HCEC 1CT (cell line): ENCODE data around the gene IZUMO1.
"Not testable (repeated sequence)": the region's sequence is repeated elsewhere in the genome, so short reads cannot be mapped to it uniquely, and the experiment has no call there.

Experiments used
- DNase-seq: peaks from one replicate; pipeline ENCODE4 v3.0.0-alpha.2; 2017

IZUMO1 gene

DNA sequence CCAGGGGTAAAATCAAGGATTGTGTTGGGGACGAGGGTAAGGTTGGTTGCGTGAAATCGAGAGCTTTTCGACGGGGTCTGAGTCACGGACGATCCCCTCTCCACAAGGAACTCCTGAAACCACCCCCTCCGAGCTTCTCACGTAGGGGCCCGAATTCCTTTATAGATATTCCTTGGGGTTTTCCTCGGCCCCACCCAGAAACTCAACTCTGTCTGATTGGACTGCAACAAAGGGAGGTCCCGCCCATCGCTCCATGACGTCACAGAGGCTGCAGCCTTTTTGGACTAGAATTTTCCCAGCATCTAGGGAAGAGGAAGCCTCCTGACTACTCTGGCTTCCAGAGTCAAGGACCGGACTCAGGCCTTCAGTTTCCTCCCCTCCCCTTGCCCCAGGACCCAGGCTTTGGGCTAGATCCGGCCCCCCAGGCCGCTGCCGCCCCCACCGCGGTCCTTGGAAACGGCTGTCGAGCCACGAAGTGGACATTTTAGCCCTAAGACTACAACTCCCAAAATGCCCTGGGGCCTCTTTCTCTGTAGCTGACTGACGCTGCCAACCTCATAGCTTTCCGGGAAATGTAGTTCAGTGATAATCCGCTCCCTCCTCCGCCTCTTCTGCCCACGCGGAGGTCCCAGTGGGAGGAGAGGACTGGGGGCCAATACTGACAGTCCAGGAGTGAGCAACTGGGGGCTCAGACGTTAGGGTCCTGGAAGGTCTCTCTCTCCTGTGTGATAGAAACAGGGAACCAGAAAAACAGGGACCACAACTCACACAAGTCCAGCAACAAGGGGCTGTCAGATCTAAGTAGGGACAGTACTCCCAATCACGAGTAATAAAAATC lies at the start of gene IZUMO1:
Gene IZUMO1 (minus strand): TSS at position 172 of the 838 bp plus-strand sequence. CDS start 1,050 bp downstream, outside the sequence.
- DNase-seq, result peak; percentile 73

DNA sequence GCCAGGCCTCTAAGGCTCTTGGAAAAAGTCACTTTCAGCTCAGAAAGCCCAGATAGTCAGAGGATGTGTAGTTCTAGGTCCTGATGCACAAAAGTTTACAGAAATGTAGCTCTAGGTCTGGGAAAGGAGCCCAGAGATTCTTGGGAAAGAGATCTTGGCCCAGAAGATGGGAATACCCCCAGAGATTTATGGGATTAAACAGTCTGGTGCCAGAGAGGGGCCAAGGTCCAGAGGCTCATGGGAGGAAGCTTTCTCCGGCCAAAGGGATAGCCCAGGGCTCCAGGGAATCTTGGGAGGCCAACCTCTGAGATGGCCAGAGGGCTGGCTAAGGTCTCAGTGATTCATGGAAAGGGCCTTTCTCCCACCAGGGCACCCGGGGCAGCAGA lies 49.0 kb upstream of the IZUMO1 start:
- no peak for DNase-seq

DNA sequence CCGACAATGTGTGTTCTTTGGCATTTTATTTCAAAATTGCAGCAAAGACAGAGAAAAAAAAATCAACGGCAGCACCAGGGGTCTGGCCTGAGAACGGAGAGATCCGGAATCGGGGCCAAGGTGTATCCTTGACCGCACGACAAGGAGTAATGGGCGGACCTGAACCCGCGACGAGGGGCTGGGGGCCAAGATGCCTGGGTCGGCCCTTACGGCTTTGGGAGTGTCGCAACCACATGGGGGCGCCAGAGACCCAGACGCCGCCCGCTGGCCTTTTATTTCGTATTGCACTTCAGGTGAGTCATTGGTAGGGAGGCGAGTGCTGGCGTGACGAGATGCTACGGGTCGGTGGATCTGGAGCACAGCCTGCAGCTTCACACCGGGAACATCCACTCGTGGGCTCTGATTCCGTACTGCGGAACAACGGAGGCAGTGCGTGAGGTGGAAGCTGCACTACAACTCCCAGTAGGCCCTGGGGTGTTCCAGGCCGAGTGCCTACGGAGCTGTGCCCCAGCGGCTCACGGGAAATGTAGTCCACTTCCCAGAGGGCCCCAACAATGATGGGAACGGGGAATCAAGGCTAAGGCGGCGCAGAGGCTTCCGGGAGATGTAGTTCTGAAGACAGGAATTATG lies 48.5 kb upstream of the IZUMO1 start:
- peak; percentile 93 for DNase-seq

DNA sequence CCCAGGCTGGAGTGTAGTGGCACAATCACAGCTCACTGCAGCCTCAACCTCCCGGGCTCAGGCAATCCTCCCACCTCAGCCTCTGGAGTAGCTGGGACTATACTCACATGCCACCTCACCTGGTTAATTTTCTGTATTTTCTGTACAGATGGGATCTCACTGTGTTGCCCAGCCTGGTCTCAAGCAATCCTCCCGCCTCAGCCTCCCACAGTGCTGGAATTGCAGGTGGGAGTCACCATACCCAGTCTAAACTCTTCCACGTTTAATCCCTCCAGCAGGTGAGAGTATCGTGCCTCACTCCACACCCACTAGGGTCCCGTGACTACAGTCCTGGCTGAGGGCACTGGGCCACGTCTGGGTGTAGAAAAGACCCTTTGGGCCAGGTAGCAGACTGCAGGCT lies 47.6 kb upstream of the IZUMO1 start:
- no peak for DNase-seq

DNA sequence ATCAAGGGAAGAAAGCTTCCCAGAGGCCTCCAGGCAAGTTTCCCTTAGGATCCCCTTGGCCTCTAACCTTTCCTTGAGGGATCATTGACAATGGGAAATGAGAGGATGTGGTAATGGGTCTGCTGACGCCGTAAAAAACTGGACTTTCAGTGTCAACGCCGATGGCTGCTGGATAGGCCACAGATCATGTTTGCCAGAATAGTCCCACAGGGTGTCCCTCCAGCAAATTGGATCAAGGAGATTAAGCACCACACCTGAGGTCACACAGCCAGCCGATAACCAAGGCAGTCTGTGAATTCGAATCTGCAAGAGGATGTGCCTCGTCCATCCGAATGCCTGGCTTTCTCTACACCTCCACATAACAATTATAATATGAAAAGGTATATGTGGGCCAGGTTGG lies 46.6 kb upstream of the IZUMO1 start:
- no peak for DNase-seq

DNA sequence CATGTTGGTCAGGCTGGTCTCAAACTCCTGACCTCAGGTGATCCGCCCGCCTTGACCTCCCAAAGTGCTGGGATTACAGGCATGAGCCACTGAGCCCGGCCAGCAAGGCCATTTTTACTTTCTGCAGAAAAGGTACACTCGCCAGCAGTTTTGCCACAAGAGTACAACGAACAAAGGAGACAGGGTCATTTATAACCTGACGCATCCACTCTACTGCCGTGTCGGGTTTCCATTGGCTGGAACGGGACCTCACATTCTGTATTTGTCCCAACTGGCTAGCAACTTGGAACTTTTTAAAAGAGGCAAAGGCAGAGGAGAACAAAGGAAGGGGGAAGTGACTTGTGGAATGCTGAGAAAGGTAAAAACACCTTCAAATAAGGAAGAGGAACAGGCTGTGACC lies 40.6 kb upstream of the IZUMO1 start:
- DNase-seq, result not testable (repeated sequence)

DNA sequence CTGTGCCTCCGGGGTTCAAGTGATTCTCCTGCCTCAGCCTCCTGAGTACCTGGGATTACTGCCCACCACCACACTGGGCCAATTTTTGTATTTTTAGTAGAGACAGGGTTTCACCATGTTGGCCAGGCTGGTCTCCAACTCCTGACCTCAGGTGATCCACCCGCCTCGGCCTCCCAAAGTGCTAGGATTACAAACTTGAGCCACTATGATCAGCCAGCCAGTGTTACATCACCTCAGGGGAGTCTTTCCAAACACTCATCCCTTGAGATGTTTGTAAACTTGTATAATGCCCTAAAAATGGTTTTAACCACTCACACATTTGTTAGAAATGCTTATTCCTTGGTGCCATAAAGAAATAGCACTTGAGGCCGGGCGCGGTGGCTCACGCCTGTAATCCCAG lies 39.7 kb upstream of the IZUMO1 start:
- not testable (repeated sequence) for DNase-seq

DNA sequence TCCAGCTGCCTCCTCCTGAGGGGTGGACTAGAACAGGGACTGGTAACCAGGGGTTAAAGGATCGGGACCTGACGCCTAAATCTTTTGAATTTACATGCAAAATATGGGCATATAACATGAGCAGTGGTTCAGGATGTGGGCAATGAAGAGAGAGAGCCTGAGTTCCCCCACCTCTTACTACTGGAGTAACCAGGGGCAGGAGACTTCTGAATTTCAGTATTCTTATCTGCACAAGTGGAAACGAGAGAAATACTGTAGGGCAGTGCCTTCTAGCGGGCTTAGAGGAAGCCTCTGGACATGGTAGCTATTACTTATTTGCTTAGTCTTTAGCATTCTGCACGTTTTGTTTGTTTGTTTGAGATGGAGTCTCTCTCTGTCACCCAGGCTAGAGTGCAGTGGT lies 37.8 kb upstream of the IZUMO1 start:
- no peak for DNase-seq

DNA sequence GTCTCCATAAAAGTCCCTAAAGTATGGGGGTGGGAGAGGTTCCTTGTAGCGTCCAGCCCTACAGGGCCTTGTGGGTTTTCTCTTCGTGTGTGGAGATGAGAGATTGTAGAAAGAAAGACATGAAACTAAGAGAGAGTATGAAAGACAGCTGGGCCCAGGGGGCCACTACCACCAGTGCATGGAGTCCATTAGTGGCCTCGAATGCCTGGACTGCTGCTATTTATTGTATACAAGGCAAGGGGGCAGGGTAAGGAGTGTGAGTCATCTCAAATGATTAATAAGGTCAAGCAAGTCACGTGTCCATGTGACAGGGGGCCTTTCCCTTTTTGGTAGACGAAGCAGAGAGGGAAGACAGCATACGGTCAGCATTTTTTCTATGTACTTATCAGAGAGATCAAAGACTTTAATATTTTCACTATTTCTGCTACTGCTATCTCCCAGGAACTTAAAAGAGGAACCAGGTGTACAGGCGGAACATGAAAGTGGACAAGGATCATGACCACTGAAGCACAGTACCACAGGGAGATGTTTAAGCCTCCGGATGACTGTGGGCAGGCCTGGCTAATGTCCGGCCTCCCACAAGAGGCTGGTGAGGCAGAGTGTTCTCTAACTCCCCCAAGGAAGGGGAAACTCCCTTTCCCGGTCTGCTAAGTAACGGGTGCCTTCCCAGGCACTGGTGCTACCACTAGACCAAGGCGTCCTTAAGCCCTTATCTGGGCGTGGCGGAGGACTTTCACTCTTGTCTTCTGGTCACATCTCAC lies 34.1 kb upstream of the IZUMO1 start:
- DNase-seq, result peak; percentile 56

DNA sequence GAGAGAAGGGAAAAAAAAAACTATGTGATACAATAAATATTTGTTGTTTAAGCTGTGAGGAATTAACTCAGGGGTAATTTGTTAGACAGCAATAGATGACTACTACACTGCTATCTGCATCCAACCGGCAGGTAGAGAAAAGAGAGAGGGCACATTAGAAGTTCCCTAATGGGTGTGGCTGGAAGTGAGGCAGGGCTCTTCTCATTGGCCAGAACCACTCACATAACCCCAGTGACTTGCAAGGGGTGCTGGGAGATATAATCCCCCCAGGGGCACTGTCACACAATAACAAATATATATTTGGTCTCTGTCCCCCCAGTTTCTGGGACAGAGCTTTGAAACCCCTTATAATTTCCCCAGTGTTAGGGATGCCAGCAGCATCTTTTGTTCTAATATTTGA lies 32.9 kb upstream of the IZUMO1 start:
- DNase-seq, result no peak

DNA sequence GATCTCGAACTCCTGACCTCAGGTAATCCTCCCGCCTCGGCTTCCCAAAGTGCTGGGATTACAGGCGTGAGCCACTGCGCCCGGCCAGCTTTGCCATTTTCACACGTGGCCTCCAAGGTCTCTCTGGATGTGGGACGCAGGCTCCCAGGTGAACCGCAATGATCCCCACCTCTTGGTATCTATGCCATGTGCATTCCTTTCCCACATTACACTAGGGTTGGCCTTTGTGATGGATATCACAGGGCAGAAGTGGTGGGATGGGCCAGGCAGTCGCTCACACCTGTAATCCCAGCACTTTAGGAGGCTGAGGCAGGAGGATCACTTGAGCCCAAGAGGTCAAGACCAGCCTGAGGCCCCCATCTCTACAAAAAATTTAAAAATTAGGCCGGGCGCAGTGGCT lies 31.0 kb upstream of the IZUMO1 start:
- DNase-seq, result no peak

DNA sequence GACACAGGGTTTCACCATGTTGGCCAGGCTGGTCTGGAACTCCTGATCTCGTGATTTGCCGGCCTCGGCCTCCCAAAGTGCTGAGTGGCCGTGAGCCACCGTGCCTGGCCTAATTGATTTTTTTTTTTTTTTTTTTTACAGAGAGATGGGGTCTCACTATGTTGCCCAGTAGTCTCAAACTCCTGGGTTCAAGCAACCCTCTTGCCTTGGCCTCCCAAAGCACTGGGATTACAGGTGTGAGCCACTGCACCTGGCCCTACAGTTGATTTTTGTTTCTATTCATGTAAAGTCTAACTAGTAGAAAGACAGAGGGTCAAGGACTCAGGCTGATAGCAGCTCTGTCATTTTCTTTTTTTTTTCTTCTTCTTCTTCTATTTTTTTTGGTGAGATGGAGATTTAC lies 30.4 kb upstream of the IZUMO1 start:
- DNase-seq, result no peak

DNA sequence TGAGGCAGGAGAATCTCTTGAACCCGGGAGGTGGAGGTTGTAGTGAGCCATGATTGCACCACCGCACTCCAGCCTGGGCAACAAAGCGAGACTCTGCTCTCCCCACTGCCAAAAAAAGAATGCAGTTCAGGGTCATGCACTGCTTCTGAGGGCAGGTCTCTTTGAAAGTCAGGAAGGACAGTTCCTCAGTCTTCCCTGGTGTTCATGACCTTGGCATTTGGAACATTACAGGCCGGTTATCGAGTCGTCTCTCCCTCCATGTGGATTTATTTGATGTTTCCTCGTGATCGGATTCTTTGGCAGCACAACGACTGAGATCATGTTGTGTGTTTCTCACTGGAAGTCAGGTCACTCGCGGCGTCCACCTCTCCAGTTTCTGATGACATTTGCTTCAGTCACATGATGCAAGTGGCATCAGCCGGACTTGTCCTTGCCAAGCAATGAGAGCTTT lies 25.8 kb upstream of the IZUMO1 start:
- no peak for DNase-seq

DNA sequence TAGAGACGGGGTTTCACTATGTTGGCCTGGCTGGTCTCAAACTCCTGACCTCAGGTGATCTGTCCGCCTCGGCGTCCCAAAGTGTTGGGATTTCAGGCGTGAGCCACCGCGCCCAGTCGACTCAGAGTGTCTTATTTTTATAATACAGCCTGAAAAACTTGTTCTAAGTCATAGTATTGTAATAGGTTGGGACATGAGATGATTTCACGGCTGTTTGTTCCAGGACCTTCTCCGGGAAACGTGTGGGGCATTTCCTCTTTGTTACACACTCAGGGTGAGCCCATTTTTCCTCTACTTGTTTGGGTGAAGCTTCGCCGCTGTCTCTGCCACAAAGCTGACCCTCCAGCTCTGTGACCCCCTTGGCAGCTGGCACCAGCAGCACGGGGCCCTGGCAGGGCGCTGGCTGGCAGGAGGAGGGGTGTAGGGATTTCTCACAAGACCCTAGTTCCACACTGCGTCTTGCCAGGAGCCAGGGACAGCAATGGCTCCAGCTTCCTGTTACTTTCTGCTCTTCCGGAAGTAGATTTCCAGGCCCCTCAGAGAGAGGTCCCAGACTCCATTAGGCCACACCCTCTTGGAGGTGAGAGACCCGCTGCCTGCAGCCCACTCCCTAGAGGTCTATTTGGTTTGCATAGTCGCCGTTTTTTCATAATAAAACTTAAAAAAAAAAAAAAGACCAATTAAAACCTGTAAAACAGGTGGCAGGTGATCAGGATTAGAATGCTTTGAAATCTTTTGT lies 24.2 kb upstream of the IZUMO1 start:
- no peak for DNase-seq

DNA sequence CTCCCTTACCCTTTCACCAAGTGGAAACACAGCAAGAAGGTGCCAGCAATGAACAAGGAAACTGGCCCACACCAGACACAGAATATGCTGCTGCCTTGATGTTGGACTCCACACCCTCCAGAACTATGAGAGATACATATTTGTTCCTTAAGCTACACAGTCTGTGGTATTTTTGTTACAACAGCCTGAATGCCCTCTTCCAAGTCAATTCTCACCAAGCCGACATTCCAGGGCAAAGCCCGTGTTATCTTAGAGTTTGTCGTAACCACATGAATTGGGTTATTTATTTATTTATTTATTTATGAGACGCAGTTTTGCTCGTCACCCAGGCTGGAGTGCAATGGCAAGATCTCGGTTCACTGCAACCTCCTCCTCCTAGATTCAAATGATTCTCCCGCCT lies 23.6 kb upstream of the IZUMO1 start:
- DNase-seq, result peak; percentile 81

DNA sequence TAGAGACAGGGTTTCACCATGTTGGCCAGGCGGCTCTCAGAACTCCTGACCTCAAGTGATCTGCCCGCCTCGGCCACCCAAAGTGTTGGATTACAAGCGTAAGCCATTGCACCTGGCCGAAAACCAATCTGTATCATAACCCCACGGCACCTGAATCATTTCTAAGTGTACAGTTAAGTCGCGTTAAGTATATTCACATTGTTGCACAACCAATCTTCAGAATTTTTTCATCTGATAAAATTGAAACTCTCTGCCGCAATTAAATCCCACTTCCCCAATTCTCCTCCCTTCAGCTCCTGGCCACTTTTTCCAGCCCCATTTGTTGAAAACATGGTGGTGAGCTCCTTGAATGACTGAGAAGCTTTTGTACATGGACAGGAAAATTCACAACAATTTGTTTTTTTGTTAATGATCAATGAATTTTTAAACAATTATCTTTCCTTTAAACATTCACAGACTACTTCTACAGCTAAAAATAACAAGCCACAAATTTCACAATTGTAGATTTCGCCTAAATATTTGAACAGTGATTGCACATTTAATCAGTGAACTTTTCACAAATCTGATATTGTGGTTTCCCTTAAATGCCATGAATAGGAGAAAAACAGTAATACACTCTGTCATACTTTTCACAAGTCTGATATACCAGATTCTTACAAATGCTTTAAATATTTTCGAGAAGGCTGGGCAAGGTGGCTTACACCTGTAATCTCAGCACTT lies 22.4 kb upstream of the IZUMO1 start:
- no peak for DNase-seq

DNA sequence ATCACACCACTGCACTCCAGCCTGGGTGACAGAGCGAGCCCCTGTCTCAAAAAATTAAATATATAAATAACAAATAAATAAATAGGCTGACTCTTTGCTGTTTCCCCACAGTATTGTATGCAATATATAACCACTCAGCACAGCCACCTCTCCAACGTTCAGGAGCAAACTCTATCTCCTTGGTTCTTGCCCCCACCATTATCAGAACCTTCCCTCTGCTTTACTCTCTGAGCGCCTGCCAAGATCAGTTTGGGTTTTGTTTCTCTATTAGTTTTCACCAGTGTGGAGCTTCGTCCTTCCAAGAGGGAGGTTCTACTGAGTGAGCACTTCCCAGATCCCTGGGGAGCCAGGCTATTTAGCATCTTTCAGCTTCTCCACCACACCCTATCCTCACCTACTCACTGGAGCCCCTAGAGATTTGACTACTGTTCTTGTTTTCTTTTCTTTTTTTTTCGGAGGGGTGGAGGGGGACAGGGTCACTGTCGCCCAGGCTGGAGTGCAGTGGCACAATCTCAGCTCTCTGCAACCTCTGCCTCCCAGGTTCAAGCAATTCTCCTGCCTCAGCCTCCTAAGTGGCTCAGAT lies 21.6 kb upstream of the IZUMO1 start:
- not testable (repeated sequence) for DNase-seq

DNA sequence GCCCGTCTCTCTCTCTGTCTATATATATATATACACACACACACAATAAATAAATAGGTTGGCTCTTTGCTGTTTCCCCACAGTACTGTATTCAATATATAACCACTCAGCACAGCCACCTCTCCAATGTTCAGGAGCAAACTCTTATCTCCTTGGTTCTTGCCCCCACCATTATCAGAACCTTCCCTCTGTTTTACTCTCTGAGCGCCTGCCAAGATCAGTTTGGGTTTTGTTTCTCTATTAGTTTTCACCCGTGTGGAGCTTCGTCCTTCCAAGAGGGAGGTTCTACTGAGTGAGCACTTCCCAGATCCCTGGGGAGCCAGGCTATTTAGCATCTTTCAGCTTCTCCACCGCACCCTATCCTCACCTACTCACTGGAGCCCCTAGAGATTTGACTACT lies 19.1 kb upstream of the IZUMO1 start:
- not testable (repeated sequence) for DNase-seq

DNA sequence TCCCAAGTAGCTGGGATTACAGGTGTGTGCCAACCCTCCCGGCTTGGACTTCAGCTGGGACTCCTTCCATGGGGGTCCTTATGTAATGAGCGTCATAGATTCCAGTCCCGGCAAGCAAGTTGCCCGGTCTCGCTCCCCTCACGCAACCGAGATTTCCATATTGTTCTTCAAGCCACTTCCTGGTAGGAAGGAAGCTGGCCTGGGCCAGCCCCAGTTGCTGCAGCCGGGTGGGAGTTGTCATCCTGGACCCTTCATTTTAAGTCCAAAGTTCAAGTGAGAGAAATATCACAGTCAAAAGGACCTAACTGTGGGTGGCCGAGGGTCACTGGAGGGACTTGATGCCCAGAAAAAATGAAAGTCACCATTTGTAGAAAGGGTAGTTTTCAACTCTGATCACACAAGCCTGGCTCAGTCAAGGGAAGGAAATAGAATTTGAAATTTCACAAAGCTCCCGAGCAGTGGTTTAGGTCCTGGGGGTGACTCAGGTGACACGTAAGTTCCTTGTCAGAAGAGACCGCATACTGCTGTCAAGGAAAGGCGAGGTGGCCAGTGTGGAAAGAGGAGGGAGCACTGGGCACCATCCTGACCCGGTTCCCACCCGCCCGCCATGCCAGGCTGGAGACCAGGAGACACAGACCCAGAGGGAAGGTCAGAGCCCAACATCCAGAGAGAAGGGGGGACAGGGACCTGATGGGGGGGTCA lies 13.9 kb upstream of the IZUMO1 start:
- no peak for DNase-seq

DNA sequence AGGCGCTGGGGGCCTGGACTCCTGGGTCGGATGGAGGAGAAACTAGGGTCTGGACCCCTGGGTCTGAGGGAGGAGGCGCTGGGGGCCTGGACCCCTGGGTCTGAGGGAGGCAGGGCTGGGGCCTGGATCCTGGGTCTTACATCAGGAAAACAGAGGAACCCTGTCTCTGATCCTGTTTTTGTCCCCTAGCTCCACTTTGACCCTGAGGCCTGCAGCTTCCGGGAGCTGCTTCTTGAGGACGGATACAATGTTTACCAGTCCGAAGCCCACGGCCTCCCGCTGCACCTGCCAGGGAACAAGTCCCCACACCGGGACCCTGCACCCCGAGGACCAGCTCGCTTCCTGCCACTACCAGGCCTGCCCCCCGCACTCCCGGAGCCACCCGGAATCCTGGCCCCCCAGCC lies 11.0 kb upstream of the IZUMO1 start:
- no peak for DNase-seq

DNA sequence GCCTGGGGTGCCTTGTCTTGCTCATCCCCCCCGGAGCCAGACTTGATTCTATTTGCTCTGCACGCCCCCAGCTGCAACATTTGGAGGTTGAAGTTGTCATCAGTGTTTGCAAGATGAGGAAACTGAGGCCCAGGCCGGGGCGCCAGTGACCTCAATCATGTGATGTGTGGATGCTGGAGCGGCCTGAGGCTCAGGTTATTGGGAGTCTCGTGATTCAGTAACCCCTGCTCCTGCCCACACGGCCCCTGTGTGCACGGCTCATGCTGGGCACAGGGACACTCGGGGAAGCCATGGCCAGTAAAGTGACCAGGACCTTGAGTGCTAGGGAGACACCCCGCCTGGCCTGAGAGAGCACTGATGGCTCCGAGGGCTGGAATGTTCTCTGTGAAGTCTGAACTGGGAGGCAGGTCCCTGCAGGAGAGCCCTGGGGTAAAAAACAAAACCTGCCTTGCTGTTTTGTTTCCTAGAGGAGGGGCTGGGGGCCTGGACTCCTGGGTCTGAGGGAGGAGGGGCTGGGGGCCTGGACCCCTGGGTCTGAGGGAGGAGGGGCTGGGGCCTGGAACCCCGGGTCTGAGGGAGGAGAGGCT lies 10.5 kb upstream of the IZUMO1 start:
- DNase-seq, result no peak
